Tracheal epithelial cell (primary cell): Measurements from ENCODE around the gene CXCL12. TPM values are rescaled to one million over a fixed set of nuclear protein-coding genes. Genes with fewer than 3 reads are reported as not detected.

Experiments
- total RNA-seq: library from RNA; depleted of rRNA; stranded (reverse); fragments of >200 nt; gene quantifications from 2 replicates; pipeline ENCODE4 v1.2.1, GENCODE V29; 2014

The CXCL12 gene
- total RNA-seq, result 0.48 TPM in 1 of 2 replicates, not detected in the other

GRCh38 chr10:44385026-44385695 is at the start of gene CXCL12:
Gene CXCL12, minus strand, starts transcription at chr10:44385097. Its CDS starts 92 bp downstream, at chr10:44385005.

